ENCODE data around the gene FN3K.

DNA sequence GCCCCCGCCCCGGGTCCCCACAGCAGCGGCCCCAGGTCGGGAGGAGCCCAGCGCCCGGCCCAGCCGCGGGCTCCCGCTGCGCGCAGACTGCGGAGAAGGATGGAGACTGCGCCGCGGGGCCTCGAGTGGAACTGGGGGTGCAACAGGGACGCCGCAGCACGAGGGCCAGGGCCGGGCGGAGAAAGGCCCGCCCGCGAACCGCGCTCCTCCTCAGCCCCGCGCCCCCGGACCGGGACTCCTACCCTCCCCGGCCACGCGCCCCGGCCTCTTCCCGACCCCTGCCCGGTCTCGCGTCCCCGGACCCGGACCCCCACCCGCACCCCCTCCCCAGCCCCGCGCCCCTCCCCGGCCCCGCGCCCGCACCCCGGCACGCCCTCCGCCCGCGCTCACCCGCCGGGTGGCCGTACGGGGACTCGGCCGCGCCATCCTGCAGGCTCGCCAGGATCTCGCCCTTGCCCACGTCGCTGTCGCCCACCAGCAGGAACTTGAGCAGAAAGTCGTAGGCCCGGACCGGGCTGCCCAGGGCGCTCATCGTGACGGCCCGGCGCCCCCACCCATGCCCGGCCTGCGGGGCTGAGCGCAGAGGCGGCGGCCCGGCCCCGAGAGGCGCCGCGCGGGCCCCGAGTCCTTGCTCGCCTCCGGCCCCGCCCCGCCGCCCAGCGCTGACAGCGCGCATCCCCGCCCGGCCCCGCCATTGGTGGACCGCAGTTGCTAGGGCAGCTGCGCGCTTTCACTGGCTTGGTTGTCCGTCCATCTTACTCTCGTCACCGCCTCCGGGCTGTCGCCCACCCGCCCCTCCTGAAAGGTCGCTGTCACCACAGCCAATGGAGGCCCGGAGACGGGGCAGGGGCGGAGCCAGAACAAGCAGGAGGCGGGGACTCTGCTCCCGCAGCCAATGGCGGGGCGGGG is 37.1 kb upstream of the FN3K start, which contains the start of gene RAB40B:
- TF ChIP-seq CTCF (conservative IDR thresholded peaks at IDR 0.05) (no peak), ZFX (IDR thresholded peaks at IDR 0.05) (peak; percentile 77; the same call in 1 of the 2 replicates)

All from C4-2B (cell line).